SU-DHL-6 (cell line): ENCODE measurements around the gene TFF2.

ENCODE experiments used
- EZH2phosphoT487 ChIP-seq: fragments of 200-600 bp; sonication (generic), shearing (Covaris generic); conservative IDR thresholded peaks from 2 replicates; pipeline ENCODE4 v1.6.1; 2018; ENCODE audit warnings: mild to moderate bottlenecking, antibody characterized with exemption, low read length, moderate library complexity, mixed read lengths
- TF ChIP-seq, protein P1 (sequence below): fragments of 200-600 bp; sonication (generic); IDR thresholded peaks from one replicate; pipeline ENCODE4 v1.5.1; 2017; ENCODE audit warnings: antibody characterized with exemption, mild to moderate bottlenecking, low read length, moderate library complexity; ENCODE audit not compliant: insufficient read depth, poor library complexity, severe bottlenecking

DNA sequence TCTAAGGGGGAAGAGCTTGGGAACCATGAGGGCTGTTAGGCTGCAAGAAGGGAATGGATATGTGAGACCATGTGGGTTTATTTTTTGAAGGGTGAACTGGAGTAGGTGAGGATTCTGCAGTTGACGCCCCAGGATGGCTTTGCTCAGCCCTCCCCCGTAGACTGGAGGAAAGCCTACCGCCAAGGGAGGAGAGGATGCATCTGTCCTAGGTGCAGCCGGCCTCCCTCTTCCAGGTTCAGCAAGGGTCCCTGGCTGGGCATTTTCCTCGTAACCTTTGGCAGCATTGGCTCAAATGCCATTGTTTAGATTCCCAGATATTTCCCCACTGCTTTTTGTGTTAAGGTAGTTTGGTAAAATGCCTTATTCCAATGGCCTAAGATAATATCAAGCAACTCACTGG lies 52.1 kb downstream of the TFF2 start:
- TF ChIP-seq, protein P1, sequence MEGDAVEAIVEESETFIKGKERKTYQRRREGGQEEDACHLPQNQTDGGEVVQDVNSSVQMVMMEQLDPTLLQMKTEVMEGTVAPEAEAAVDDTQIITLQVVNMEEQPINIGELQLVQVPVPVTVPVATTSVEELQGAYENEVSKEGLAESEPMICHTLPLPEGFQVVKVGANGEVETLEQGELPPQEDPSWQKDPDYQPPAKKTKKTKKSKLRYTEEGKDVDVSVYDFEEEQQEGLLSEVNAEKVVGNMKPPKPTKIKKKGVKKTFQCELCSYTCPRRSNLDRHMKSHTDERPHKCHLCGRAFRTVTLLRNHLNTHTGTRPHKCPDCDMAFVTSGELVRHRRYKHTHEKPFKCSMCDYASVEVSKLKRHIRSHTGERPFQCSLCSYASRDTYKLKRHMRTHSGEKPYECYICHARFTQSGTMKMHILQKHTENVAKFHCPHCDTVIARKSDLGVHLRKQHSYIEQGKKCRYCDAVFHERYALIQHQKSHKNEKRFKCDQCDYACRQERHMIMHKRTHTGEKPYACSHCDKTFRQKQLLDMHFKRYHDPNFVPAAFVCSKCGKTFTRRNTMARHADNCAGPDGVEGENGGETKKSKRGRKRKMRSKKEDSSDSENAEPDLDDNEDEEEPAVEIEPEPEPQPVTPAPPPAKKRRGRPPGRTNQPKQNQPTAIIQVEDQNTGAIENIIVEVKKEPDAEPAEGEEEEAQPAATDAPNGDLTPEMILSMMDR = no peak
- TF ChIP-seq EZH2phosphoT487 = no peak
